ENCODE results near the gene SCCPDH. TPM values are rescaled to one million over a fixed set of nuclear protein-coding genes. Genes with fewer than 3 reads are reported as not detected.

SCCPDH gene
- total RNA-seq, 1 donor from 2014 or later: 34.1 TPM

DNA sequence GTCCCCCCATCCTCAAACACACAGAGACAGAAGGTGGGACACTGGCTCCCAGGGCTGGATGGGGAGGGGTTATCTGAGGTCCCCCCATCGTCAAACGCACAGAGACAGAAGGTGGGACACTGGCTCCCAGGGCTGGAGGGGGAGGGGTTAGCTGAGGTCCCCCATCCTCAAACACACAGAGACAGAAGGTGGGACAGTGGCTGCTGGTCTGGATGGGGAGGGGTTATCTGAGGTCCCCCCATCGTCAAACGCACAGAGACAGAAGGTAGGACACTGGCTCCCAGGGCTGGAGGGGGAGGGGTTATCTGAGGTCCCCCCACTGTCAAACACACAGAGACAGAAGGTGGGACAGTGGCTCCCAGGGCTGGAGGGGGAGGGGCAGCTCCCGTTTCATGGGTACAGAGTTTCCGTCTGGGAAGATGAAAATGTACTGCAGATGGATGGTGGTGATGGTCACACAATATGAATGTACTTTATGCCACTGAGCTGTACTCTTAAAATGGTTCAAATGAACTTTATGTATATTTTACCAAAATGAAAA is 69.2 kb downstream of the SCCPDH start:
- no peak overlapping the region for H3K27ac Mint-ChIP-seq
- H3K9me3 Mint-ChIP-seq: no peaks in the 10 kb centered on the region
- peaks cover 25% of the 10 kb centered on the region for H3K4me1 Mint-ChIP-seq (ENCODE audit: unreplicated experiment)
- H3K4me3 Mint-ChIP-seq: no peak overlapping the region
- H3K27me3 Mint-ChIP-seq: peaks cover 3% of the 10 kb centered on the region
- no peak for DNase-seq (ENCODE audit: extremely low spot score, unreplicated experiment)
- no peaks in the 10 kb centered on the region for H3K36me3 Mint-ChIP-seq
- TF ChIP-seq, protein P1, sequence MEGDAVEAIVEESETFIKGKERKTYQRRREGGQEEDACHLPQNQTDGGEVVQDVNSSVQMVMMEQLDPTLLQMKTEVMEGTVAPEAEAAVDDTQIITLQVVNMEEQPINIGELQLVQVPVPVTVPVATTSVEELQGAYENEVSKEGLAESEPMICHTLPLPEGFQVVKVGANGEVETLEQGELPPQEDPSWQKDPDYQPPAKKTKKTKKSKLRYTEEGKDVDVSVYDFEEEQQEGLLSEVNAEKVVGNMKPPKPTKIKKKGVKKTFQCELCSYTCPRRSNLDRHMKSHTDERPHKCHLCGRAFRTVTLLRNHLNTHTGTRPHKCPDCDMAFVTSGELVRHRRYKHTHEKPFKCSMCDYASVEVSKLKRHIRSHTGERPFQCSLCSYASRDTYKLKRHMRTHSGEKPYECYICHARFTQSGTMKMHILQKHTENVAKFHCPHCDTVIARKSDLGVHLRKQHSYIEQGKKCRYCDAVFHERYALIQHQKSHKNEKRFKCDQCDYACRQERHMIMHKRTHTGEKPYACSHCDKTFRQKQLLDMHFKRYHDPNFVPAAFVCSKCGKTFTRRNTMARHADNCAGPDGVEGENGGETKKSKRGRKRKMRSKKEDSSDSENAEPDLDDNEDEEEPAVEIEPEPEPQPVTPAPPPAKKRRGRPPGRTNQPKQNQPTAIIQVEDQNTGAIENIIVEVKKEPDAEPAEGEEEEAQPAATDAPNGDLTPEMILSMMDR (conservative IDR thresholded peaks at IDR 0.05): no peak

DNA sequence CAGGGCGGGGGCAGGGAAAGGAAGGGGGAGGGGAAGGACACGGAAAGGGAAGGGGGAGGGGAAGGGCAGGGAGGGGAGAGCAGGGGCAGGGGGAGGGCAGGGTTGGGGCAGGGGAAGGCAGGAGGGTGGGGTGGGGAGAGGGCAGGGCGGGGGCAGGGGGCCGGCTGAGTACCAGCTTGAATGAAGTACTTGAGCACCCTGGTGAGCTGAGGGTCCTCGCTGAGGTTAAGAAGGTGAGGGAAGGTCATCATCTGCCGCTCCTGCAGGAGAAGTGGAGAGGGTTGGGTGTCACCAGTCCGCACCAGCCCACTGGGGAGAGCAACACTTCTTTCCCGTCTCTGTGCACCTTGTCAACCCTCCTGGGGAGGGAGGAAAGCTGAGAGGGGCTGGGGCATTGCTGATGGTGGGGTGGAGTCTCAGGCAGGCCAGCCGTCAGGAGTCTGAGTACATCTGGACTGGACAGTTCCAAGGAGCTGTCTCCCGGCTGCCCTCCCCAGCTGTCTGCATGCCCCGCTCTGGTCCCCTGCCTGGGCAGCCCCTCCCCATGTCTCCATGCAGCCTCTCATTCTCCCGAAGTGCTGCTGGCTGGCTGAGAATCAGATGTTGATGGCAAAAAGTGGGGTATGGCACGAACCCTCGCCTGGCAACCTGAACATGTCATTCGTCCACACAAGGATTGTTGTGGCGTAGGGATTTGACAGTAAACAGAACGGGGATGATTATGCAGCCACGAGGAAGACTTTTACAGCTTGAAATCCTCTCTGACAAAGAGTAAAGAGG is 70.0 kb downstream of the SCCPDH start:
- no peak overlapping the region for H3K27ac Mint-ChIP-seq
- H3K4me1 Mint-ChIP-seq (ENCODE audit: unreplicated experiment): peaks cover 28% of the 10 kb centered on the region
- H3K36me3 Mint-ChIP-seq: no peaks in the 10 kb centered on the region
- no peak for DNase-seq (ENCODE audit: extremely low spot score, unreplicated experiment)
- H3K4me3 Mint-ChIP-seq: no peak overlapping the region
- TF ChIP-seq, protein P1 (conservative IDR thresholded peaks at IDR 0.05): no peak
- no peaks in the 10 kb centered on the region for H3K9me3 Mint-ChIP-seq
- H3K27me3 Mint-ChIP-seq: peaks cover 3% of the 10 kb centered on the region

DNA sequence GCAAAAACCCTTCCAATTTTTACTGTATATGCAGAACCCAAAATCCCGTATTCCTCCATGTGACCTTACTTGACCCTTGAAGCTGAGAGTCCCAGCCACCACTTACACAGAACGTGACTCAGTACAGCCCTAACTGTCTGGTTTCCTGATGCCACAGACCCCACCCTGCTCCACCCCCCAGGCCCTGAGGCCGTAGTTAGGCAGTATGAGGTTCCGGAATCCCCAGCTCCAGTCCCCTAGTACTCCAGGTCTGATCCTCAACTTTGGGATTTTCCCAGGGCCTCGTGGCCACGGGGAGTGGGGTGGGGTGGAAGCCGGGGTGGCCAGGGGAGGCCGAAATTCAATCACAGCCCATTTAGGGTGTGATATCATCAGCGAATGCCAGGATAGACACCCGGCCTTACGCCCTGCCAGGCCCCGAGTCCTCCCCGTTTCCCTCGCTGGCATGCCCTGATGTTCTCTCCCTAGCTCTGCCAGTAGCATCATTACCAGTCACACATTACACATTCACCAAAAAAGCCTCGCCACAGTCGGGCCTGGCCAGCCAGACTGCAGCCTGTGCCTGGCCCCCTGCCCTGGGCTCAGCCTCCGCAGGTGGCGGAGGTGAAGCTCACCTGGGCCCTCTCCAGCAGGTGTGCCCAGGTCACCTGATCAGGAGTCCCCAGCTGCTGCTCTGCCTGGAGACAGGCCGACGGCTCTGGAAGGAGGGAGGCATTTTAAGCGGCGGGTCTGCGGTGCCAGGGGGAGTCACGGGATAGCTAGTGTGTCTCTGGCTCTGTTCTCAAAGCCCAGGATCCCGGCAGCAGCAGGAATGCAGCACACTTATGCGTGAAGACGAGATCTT is 70.8 kb downstream of the SCCPDH start:
- no peak overlapping the region for H3K4me3 Mint-ChIP-seq
- no peak overlapping the region for H3K27ac Mint-ChIP-seq
- peaks cover 30% of the 10 kb centered on the region for H3K4me1 Mint-ChIP-seq (ENCODE audit: unreplicated experiment)
- DNase-seq (ENCODE audit: extremely low spot score, unreplicated experiment): no peak
- TF ChIP-seq, protein P1 (conservative IDR thresholded peaks at IDR 0.05): no peak
- no peaks in the 10 kb centered on the region for H3K36me3 Mint-ChIP-seq
- peaks cover 6% of the 10 kb centered on the region for H3K27me3 Mint-ChIP-seq
- no peaks in the 10 kb centered on the region for H3K9me3 Mint-ChIP-seq

DNA sequence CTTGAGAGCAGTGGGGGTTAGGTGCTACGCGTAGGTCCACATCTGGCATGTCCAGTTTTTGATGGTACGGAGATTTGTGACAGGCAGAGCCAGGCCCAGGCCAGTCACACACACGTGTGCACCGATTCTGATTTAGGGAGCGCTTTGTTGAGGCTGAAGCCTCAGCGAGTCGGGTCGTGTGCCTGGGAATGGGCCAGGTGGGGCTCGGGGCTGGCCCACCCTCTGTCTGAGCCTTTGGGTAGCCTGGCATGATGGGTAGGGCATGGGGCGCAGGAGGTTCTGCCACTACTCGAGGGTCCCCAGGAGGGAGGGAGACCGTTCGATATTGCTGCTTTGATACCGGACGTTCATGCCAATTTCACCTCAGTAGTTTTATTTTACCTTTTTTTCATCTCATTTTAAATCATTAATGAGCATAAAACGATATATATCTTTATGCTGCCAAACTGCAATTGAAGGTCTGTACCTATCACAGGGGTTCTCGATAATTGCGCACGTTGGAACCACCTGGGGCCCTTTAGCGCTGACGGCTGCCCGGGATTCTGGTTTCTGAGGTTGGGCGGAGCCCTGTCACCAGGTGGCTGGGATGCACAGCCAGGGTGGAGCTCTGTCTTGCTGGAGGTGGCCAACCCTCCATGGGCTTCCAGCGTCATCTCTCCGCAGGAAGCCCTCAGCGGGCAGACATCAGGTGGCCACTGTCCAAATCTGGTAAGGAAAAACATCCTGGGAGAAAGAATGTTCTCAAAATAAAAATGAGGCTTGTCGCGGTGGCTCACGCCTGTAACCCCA is 71.9 kb downstream of the SCCPDH start:
- H3K4me1 Mint-ChIP-seq (ENCODE audit: unreplicated experiment): peaks cover 33% of the 10 kb centered on the region
- no peak overlapping the region for H3K4me3 Mint-ChIP-seq
- no peak overlapping the region for H3K27ac Mint-ChIP-seq
- no peaks in the 10 kb centered on the region for H3K36me3 Mint-ChIP-seq
- TF ChIP-seq, protein P1 (conservative IDR thresholded peaks at IDR 0.05): no peak
- peaks cover 6% of the 10 kb centered on the region for H3K27me3 Mint-ChIP-seq
- H3K9me3 Mint-ChIP-seq: no peaks in the 10 kb centered on the region
- no peak for DNase-seq (ENCODE audit: extremely low spot score, unreplicated experiment)

DNA sequence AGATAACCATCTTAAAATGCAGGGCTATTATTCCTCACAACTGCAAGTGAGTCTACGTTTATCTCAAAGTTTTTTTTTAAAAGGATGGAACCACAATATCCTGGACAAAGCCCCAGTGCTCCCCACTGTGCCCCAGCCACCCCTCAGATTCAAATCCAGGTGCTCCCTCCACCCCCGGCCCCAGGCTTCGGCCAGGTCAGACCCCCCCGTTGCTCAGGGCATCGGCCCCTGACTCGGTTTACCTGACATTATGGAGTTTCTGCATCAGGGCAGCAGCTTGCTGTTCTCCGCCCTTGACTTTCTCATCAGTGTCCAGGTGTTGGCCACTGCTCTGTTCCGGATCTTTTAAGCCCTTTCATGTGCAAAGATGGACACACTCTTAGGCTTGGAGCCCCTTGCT is 72.9 kb downstream of the SCCPDH start:
- no peak overlapping the region for H3K4me3 Mint-ChIP-seq
- peaks cover 35% of the 10 kb centered on the region for H3K4me1 Mint-ChIP-seq (ENCODE audit: unreplicated experiment)
- no peaks in the 10 kb centered on the region for H3K36me3 Mint-ChIP-seq
- peaks cover 6% of the 10 kb centered on the region for H3K27me3 Mint-ChIP-seq
- TF ChIP-seq, protein P1 (conservative IDR thresholded peaks at IDR 0.05): no peak
- no peak overlapping the region for H3K27ac Mint-ChIP-seq
- DNase-seq (ENCODE audit: extremely low spot score, unreplicated experiment): no peak
- H3K9me3 Mint-ChIP-seq: no peaks in the 10 kb centered on the region

Measured in type B pancreatic cell (in vitro differentiated cells).